H9 (cell line): ENCODE data around the gene PMF1. TPM values are rescaled to one million over a fixed set of nuclear protein-coding genes. Genes with fewer than 3 reads are reported as not detected.

Experiments
- DNase-seq: peaks from one replicate; pipeline ENCODE4 v3.0.0-alpha.2; 2017
- H2AFZ ChIP-seq: one replicate; pipeline ENCODE4 v1.6.1; 2013; ENCODE audit warnings: mild to moderate bottlenecking, low read length, control low read depth, moderate library complexity
- H2AK5ac ChIP-seq: 2 replicates; pipeline ENCODE4 v1.6.1; 2013; ENCODE audit warnings: low read length, control low read depth, mixed read lengths; ENCODE audit not compliant: insufficient read length
- H2BK120ac ChIP-seq: one replicate; pipeline ENCODE4 v1.6.1; 2013; ENCODE audit warnings: low read depth, mild to moderate bottlenecking, low read length, control low read depth, inconsistent platforms; ENCODE audit not compliant: poor library complexity, severe bottlenecking
- H2BK12ac ChIP-seq: 2 replicates; pipeline ENCODE4 v1.6.1; 2013; ENCODE audit warnings: low read length, control low read depth, mixed read lengths, low read depth; ENCODE audit not compliant: insufficient read length
- H2BK15ac ChIP-seq: 2 replicates; pipeline ENCODE4 v1.6.1; 2013; ENCODE audit warnings: low read depth, low read length, control low read depth
- H2BK20ac ChIP-seq: one replicate; pipeline ENCODE4 v1.6.1; 2013; ENCODE audit warnings: low read depth, mild to moderate bottlenecking, low read length, control low read depth, inconsistent platforms; ENCODE audit not compliant: poor library complexity, severe bottlenecking
- H2BK5ac ChIP-seq: 2 replicates; pipeline ENCODE4 v1.6.1; 2013; ENCODE audit warnings: low read length, control low read depth, mixed read lengths; ENCODE audit not compliant: insufficient read length
- H3K14ac ChIP-seq: 2 replicates; pipeline ENCODE4 v1.6.1; 2013; ENCODE audit warnings: low read length, control low read depth; ENCODE audit not compliant: insufficient read depth
- H3K18ac ChIP-seq: 2 replicates; pipeline ENCODE4 v1.6.1; 2013; ENCODE audit warnings: low read depth, mild to moderate bottlenecking, mixed read lengths, low read length, control low read depth; ENCODE audit not compliant: insufficient read length
- H3K23ac ChIP-seq: 2 replicates; pipeline ENCODE4 v1.6.1; 2013; ENCODE audit warnings: low read length, control low read depth, mixed read lengths, low read depth; ENCODE audit not compliant: insufficient read length
- H3K23me2 ChIP-seq: 2 replicates; pipeline ENCODE4 v1.6.1; 2013; ENCODE audit warnings: low read depth, mild to moderate bottlenecking, mixed read lengths, low read length, control low read depth; ENCODE audit not compliant: insufficient read length, poor library complexity, severe bottlenecking
- H3K27ac ChIP-seq: 2 replicates; pipeline ENCODE4 v1.5.1; 2013; ENCODE audit warnings: low read length, control low read depth, mixed read lengths, low read depth; ENCODE audit not compliant: insufficient read length
- H3K27me3 ChIP-seq: 2 replicates; pipeline ENCODE4 v1.6.1; 2013; ENCODE audit warnings: low read length, control low read depth, inconsistent platforms; ENCODE audit not compliant: insufficient read depth
- H3K4ac ChIP-seq: 2 replicates; pipeline ENCODE4 v1.6.1; 2013; ENCODE audit warnings: low read depth, mild to moderate bottlenecking, control low read depth, inconsistent platforms, low read length, moderate library complexity
- H3K4me1 ChIP-seq: 2 replicates; pipeline ENCODE4 v1.6.1; 2013; ENCODE audit warnings: low read length, control low read depth, inconsistent platforms; ENCODE audit not compliant: insufficient read depth
- H3K4me2 ChIP-seq: 2 replicates; pipeline ENCODE4 v1.6.1; 2013; ENCODE audit warnings: low read length, control low read depth, mixed read lengths; ENCODE audit not compliant: insufficient read length, insufficient read depth
- H3K56ac ChIP-seq: 2 replicates; pipeline ENCODE4 v1.6.1; 2013; ENCODE audit warnings: low read depth, mild to moderate bottlenecking, mixed read lengths, low read length, control low read depth; ENCODE audit not compliant: insufficient read length
- H3K79me1 ChIP-seq: 2 replicates; pipeline ENCODE4 v1.6.1; 2013; ENCODE audit warnings: low read depth, mild to moderate bottlenecking, moderate library complexity, low read length, control low read depth, inconsistent platforms; ENCODE audit not compliant: insufficient read depth, poor library complexity, severe bottlenecking
- H3K79me2 ChIP-seq: 2 replicates; pipeline ENCODE4 v1.6.1; 2013; ENCODE audit warnings: low read length, control low read depth, inconsistent platforms; ENCODE audit not compliant: insufficient read depth
- H3K9ac ChIP-seq: 2 replicates; pipeline ENCODE4 v1.6.1; 2013; ENCODE audit warnings: low read length, control low read depth, mixed read lengths; ENCODE audit not compliant: insufficient read length; ENCODE audit errors: extremely low read depth
- H3K9me3 ChIP-seq: one replicate; pipeline ENCODE4 v1.6.1; 2013; ENCODE audit warnings: low read depth, low read length, inconsistent platforms; ENCODE audit not compliant: control insufficient read depth
- H3T11ph ChIP-seq: one replicate; pipeline ENCODE4 v1.6.1; 2013; ENCODE audit warnings: mild to moderate bottlenecking, low read length, control low read depth, inconsistent platforms
- H4K20me1 ChIP-seq: one replicate; pipeline ENCODE4 v1.6.1; 2013; ENCODE audit not compliant: control insufficient read depth, insufficient read length, insufficient read depth
- H4K5ac ChIP-seq: 2 replicates; pipeline ENCODE4 v1.6.1; 2013; ENCODE audit warnings: low read depth, mild to moderate bottlenecking, mixed read lengths, low read length, control low read depth; ENCODE audit not compliant: insufficient read length
- H4K8ac ChIP-seq: replicated peaks from 2 replicates; pipeline ENCODE4 v1.6.1; 2013; ENCODE audit warnings: low read length, control low read depth, mixed read lengths, low read depth; ENCODE audit not compliant: insufficient read length
- H4K91ac ChIP-seq: 2 replicates; pipeline ENCODE4 v1.6.1; 2013; ENCODE audit warnings: low read depth, mild to moderate bottlenecking, moderate library complexity, mixed read lengths, low read length, control low read depth; ENCODE audit not compliant: insufficient read length
- H3K27ac Mint-ChIP-seq, 3 experiments: 2 replicates in 2 of 3; 3 replicates in 1 of 3; pipeline ENCODE4 v1.8.0; 2020 to 2021; ENCODE audit warnings: mixed read lengths in 3 of 3, mild to moderate bottlenecking in 1 of 3, moderate library complexity in 1 of 3
- H3K27me3 Mint-ChIP-seq: 2 replicates; pipeline ENCODE4 v1.8.0; 2021; ENCODE audit warnings: low read depth, mild to moderate bottlenecking, moderate library complexity, mixed read lengths
- H3K36me3 Mint-ChIP-seq, 3 experiments: 2 replicates in 2 of 3; 3 replicates in 1 of 3; pipeline ENCODE4 v1.8.0; 2020 to 2021; ENCODE audit warnings: low read depth in 3 of 3, mixed read lengths in 3 of 3; ENCODE audit not compliant: insufficient read depth in 1 of 3
- H3K4me1 Mint-ChIP-seq, 2 experiments: 2 replicates each; pipeline ENCODE4 v1.8.0; 2020; ENCODE audit warnings: mixed read lengths in 2 of 2
- H3K4me3 Mint-ChIP-seq, 2 experiments: 2 replicates in 1 of 2; 3 replicates in 1 of 2; pipeline ENCODE4 v1.8.0; 2020 to 2021; ENCODE audit warnings: mild to moderate bottlenecking in 2 of 2, mixed read lengths in 2 of 2, moderate library complexity in 1 of 2
- H3K9me3 Mint-ChIP-seq, 2 experiments: 2 replicates in 1 of 2; 3 replicates in 1 of 2; pipeline ENCODE4 v1.8.0; 2020; ENCODE audit warnings: mild to moderate bottlenecking in 2 of 2, mixed read lengths in 2 of 2, moderate library complexity in 1 of 2
- CTCF ChIP-seq: fragments of 200-600 bp; sonication (generic); conservative IDR thresholded peaks from 3 replicates; pipeline ENCODE4 v1.8.0; 2021; ENCODE audit warnings: antibody characterized with exemption, mild to moderate bottlenecking
- WGBS: extraction: QIAGEN DNeasy Blood & Tissue Kit; methylation state at CpG from one replicate; pipeline ENCODE4 v1.1.7; 2013; ENCODE audit warnings: missing lambda C conversion rate, low lambda C conversion rate, mixed read lengths; ENCODE audit not compliant: insufficient read length; ENCODE audit errors: extremely low coverage; 5-methylcytosine and 5-hydroxymethylcytosine counted together
- total RNA-seq: library from RNA; stranded (reverse); gene quantifications from 2 replicates; pipeline ENCODE4 v1.2.1, GENCODE V29; 2021

Gene PMF1
- total RNA-seq, 1 experiment from 2014 or later = 136 TPM

DNA sequence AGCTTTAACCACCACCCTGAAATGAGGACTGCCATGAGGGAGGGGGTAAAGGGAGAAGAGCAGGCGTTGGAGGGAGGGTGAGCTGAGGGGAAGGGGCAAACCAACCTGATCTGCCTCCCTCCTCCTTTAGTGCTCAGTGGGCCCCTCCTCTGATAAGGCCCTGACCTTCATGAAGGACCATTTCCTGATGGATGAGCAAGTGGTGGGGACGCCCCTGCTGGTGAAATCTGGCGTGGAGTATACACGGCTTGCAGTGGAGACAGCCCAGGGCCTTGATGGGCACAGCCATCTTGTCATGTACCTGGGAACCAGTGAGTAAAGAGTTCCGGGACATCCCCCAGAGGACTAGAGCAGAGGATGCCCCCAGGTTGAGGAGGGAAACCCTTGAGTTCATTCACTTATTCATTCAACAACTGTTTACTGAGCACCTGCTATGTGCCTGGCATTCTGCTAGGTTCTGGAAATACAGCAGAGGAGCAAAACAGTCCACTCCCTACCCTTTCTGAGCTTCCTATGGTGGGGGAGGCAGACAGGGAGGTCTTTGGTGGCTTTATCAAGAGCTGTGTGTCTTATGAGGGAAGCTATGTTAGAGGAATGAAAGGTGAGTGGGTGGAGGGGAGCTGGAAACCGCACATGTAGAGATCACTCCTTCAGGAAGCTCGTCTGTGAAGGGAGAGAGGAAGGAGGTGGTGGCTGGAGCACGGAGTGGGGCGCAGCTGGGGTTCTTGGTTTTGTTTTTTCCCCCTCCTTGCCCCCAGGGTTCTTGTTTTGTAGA lies 39.9 kb upstream of the PMF1 start:
- peak; percentile 68 for DNase-seq
- Histone ChIP-seq H3K4me1 (peaks cover under 1% of the 10 kb centered on the region), H2BK20ac (no peak overlapping the region), H3K14ac (no peak overlapping the region), H2BK12ac (no peak overlapping the region), H3K27ac (no peak overlapping the region), H3K4me2 (no peak overlapping the region), H3K9me3 (no peaks in the 10 kb centered on the region), H3K79me1 (no peaks in the 10 kb centered on the region), H3K18ac (no peak overlapping the region), H3K56ac (no peak overlapping the region), H4K8ac (no peak overlapping the region), H3T11ph (no peak overlapping the region), H3K23ac (no peak overlapping the region), H2BK120ac (no peak overlapping the region), H2BK15ac (no peak overlapping the region), H4K91ac (no peak overlapping the region), H3K9ac (no peak overlapping the region), H3K27me3 (no peaks in the 10 kb centered on the region), H2AK5ac (no peak overlapping the region), H3K23me2 (no peaks in the 10 kb centered on the region), H2BK5ac (no peak overlapping the region), H2AFZ (no peak overlapping the region), H4K5ac (no peak overlapping the region), H4K20me1 (no peaks in the 10 kb centered on the region), H3K4ac (no peak overlapping the region), H3K79me2 (no peaks in the 10 kb centered on the region)
- Mint-ChIP-seq H3K27ac (peak overlapping the region in 2 of 3 experiments; percentile 56 to 92; a peak in 5 of 7 replicates), H3K36me3 (peaks cover 7 to 38% (median 34%) of the 10 kb centered on the region in 3 experiments; a peak in 6 of 7 replicates), H3K4me1 (peaks cover 34 to 36% of the 10 kb centered on the region in 2 experiments), H3K27me3 (no peaks in the 10 kb centered on the region), H3K9me3 (no peaks in the 10 kb centered on the region), H3K4me3 (no peak overlapping the region)
- TF ChIP-seq CTCF = peak; percentile 56
- no CpG with 5 or more reads among the region's 9 CpGs for WGBS
